ENCODE measurements around the gene SEC22A.

Gene SEC22A, protein sequence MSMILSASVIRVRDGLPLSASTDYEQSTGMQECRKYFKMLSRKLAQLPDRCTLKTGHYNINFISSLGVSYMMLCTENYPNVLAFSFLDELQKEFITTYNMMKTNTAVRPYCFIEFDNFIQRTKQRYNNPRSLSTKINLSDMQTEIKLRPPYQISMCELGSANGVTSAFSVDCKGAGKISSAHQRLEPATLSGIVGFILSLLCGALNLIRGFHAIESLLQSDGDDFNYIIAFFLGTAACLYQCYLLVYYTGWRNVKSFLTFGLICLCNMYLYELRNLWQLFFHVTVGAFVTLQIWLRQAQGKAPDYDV

DNA sequence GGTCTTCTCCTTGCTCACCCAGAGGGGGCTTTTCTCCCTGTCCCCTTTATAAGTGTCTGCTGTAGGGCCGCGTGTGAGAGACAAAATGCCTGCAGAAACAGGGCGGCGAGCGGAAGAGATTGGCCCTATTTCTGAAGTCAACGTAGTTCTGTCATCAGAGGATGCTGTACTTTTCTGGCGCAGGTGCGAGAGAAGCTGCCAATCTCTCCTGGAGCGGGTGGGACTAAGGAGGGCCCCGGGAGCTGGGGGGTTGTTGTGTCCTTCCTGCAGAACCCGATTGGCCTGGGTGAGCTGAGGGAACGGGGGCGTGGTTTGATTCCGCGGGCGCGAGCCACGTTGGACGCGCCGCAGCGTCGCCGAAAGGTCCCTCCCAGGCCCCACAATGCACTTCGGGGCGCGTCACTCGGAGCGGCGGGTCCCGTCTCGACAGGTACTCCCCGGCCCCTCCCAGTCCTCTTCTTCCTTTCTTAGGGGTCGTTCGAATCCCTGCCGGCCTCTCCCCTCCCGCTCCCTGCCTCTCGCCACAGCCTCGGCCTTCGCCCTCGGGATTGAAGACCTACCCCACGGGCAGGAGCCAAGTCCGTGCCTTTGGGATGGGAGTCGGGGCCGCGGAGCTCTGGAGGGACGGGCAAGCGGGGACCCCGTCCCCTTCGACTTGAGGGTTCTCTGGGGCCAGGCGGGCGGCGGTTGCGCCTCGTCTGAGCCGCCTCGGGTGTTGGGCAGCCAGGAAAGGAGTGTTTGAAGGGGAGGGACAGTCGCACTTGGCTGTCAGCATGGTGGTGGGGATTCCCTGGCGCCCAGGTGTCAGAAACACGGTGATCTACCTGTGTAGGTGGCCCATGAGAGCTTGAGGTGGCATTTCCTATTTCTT, at the start of gene SEC22A:
Gene SEC22A (plus strand): TSS at position 387 of the 871 bp plus-strand sequence. CDS start 7,275 bp downstream, outside the sequence.
- Histone ChIP-seq H3K4me3 (peak within 1 kb of the TSS; percentile 60 to 100 (median 89)), H3K27ac (peak within 1 kb of the TSS; percentile 38 to 98 (median 92))

DNA sequence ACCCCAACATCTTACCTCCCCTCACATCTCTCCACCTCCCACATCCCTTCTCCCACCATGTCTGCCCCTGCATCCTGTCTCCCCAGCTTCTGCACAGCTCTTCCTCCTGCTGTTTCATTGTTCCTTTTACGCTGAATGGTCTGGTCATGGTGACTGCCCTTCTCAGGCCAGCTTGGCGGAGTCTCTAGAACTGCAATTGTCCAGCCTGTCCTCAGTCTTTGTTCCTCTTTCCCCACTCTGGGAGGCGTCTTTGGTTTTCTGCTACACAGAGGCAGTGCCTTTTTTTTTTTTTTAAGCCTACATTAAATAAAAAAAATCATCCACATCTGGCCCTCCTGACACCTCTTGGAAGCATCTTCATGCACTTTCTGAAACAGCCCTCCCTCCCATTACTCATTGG, 49.1 kb upstream of the SEC22A start:
- Histone ChIP-seq H3K4me3 (no peak overlapping the region), H3K27ac (peak overlapping the region in 1 of 21 experiments; percentile 25)

DNA sequence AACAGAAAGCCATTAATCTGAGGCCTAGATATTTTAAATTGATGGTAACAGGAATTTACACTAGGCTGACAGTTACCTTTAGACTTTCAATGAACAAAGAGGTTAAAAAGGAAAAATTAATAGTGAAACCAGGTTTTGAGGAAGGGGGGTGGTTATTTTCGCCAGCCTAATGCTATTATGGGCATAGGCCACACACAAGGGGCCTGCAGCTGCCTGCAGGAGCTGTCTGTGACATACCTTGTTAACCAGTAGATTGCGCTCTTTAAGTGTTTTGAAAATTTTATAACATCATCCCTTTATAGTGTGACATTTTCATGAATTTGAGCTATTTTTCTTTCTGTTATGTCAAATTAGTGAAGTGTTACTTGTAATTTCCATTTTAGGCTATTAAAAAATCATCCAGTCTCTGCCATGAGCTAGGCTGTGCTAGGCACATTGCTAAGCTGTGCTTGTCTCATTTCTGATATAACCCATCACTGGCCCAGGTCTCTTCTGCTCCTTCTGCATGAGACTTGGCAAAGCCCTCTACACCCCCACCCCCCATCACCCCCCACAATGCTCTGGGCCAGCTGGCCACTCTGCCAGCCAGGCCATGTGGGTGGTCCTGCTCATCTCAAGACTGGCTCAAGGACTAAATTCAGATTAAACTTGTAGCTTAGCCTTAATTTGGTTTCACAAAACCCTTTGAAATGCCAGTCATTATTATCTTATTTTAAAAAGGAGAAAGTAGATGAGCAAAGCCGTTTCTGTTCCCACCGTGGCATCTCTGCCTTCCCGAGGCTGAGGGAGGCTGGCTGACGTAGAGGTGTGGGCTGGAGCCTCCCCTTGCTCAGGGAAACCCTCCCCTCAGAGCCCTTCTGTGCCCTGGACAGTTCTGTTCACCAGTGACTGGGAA, 48.4 kb upstream of the SEC22A start:
- Histone ChIP-seq H3K27ac (peak overlapping the region in 3 of 21 experiments; percentile 14 to 55 (median 44)), H3K4me3 (no peak overlapping the region)

DNA sequence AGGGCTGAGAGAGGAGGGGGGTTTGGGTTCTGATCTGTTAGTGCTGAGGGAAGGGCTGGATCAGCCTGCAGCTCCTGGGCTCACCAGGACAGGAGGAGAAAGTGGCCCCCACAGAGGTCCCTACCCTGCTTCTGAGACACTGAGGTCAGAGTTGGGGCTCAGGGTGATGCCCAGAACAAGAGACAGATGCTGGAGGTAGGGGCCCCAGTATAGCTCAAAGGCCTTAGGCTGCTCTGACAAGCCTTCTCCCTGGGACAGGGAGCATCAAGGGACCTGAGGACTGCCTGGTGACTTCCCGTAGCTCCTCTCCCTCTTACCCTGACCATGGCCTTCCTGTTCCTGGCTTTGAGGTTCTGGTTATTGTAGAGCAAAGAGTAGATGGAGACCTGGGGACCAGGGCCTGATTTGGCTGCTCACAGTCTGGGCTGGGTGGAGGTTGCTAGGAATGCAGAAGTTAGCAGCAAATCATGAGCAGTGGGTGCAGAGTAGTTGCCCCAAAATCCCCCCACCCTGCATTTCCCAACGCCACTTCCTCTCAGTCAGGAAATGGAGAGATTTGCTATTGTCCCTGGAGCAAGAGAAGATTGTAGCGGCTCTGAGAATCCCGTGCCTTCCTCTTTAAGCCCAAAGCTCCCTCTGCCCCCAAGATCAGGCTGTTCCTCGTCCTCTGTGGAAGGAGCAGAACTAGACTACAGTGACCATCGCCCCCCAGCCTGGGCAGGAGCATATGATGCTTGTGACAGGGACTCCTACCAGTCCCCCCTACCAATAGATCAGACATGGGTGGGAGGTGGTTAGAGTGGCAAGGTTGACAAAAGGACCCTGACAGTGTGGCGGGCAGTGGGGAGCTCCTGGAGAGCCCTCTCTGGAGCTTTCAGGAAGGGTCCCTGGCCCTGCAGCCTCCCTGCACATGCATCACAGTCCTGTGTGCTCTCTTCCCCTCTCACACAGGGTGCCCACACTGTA, 47.4 kb upstream of the SEC22A start:
- Histone ChIP-seq H3K4me3 (no peak overlapping the region), H3K27ac (peak overlapping the region in 3 of 21 experiments; percentile 14 to 55 (median 44))

DNA sequence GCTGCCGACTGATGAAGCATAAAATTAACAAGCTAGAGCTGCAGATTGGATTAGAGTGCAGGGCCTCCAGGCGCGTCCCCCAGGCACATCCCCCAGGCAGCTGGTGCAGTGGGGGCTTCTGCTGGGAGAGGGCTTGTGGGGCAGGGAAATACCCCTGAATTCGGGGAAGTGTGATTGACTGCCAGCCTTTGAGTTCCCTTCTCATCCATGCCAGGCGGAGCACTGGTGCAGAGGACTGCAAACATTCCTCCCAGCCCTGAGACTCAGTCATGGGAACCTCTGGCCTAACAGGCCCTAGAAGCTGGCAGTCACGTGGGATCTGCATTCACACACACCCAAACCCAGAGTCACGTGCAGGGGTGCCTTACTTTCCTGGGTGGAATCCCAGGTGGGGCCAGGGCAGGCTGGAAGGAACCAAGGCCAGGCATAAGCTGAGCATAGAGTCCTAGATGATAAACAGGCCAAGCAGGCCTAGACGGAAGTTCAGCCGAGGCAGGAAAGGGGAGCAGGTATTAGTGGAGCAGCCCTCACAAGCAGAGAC, 46.2 kb upstream of the SEC22A start:
- H3K4me3 ChIP-seq, result no peak overlapping the region
- no peak overlapping the region for H3K27ac ChIP-seq

DNA sequence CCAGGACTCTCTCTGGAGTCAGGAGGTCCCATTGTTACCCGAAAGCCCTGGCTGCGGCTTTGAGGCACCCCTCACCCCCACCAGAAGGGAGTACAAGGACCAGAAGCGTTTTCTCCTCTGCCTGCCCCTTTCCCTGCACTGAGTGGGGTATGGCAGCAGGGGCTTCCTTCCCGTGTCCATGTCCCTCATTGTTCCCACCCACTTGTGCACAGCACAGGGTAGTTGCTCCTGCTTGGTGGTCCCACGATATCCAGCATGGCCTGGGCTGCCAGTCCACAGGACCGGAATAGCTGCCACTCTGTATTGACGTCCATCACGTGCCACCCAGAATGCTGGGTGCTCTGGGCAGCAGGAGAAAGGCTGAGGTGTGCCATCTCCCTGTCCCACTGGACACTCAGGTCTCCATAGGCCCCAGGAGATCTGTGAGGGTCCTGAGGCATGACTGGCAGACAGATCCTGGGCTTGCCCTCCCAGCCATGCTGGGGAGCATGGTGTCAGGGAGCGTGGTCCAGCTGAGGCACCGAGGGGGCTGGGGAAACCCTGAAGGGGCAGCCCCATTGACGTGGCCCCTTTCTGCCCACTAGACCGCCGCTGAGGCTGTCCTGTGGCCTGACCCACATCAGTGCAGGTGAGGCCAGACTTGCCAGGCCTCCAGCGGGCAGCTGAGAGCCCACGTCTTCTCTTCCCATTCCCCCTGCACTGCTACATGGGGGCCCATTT, 45.3 kb upstream of the SEC22A start:
- H3K4me3 ChIP-seq, result no peak overlapping the region
- H3K27ac ChIP-seq, result no peak overlapping the region

DNA sequence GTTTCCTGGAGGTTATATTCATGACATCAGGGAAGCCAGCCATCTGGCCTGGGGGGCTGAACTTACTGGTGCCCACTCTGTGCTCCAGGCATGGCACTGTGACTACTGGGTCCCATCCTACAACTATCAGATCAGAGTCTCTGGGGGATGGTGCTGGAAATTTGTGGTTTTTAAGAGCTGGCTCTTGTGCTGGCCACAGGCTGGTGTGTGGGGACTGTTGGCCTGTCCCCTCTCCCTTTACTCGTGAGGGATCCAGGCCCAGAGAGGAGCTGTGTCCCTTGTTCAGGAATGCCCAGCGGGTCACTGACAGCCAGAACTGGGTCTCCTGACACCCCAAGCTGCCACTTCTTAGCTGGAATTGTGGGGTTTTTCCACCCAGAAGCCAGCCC, 44.5 kb upstream of the SEC22A start:
- H3K27ac ChIP-seq, result no peak overlapping the region
- no peak overlapping the region for H3K4me3 ChIP-seq

DNA sequence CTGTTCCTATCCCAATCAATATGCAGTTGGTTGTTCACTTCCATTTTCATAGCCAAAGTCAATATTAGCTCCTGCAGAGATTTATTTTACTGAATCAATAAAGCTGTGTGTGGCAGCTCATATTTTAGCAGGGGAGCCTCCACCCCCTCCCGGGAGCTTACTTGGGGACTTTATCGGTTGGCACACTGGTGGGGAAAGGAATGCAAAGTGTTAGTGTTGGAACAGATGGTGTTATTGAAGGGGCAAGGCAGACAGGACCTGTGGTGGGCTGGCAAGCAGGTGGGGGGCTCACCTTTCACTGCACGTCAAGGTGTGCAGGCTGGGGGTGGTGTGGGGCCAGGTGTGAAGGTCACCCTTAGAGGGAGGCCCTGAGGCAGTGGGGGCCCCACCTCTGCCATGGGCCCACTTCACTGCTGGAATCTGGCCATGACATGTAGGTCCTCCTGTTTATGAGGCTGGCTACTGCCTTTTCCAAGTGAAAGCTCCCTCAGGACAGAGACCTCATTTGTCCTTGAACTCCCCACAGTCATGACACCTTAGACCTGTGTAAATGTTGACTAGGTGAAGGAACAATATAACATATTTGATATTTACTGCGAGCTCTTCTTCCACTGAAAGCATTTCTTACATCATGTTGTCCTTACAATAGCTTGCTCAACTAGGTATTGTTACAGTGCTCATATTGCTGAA, 44.0 kb upstream of the SEC22A start:
- no peak overlapping the region for H3K27ac ChIP-seq
- H3K4me3 ChIP-seq, result no peak overlapping the region

DNA sequence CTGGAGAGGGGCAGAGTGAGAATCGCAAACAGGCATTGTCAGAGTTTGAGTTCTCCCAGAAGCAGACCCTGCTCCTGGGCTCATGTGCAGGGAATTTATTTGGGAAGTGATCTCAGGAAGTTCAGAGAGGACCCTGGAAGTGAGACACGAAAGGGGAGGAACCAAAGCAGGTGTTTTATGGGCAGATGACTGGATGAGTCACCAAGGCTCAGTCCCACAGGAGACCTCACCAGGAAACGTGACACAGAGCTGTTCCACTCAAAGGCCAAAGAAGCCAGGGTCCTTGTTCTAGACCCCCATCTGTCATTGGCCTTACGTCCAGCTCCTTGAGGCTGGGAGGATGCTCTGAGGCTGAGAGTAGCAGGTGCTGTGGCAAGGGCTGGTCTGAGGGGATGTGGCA, 43.4 kb upstream of the SEC22A start:
- Histone ChIP-seq H3K4me3 (no peak overlapping the region), H3K27ac (no peak overlapping the region)

DNA sequence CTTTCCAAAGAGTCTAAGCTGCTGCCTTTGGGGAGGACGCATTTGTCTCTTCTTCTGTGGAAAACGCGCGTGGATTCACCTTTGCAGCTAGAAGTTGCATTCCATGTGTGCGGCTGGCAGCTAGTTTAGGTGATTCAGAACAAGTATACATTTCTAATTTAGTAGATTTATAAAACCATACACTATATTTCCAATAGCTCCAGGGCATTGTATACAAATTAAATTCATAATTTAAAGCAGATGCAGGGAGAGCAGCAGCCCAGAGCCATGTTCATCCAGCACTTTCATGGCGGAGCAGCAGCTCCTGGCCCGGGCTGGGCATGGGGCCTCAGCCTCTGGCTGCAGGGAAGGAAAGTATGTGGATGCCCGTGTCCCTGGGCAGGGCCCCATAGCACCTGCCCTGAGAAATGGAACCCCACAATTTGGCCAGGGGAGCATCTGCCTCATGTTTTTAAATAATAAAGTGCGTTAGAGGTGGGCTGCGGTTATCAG, 42.8 kb upstream of the SEC22A start:
- no peak overlapping the region for H3K27ac ChIP-seq

DNA sequence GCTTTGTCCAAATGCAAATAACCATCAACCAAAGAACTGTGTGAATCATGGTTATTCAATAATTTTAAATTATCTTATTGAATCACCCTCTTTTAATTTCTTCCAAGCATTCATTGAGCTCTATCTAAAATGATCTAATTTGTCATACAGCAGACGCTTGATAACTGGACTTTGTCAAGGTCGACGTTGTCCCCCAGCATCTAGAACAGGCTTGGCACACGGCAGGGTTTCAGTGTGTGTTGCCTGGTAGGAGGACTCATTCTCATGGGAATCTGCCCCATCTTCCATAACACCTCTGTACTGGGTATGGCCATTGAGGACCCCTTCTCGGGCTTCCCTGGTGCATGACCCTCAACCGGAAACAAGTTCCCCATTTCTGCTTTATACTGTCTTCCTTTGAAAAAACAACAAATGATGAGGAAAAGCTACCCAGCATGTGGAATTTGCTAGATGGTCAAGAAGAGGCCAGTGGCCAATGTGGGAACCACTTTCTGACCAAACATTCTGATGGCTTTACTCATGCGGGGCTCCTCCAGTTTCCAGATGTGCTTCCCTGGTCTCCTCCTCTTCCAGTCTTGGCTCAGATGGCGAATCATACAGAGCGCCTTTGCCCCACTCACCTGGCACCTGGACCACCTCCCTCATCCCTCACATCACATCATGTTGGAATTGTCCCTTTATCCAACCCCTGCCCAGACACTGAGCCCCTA, 41.7 kb upstream of the SEC22A start:
- no peak overlapping the region for H3K27ac ChIP-seq

More for the DNA sequence above, 42.8 kb upstream of the SEC22A start:
- no peak overlapping the region for H3K4me3 ChIP-seq

DNA sequence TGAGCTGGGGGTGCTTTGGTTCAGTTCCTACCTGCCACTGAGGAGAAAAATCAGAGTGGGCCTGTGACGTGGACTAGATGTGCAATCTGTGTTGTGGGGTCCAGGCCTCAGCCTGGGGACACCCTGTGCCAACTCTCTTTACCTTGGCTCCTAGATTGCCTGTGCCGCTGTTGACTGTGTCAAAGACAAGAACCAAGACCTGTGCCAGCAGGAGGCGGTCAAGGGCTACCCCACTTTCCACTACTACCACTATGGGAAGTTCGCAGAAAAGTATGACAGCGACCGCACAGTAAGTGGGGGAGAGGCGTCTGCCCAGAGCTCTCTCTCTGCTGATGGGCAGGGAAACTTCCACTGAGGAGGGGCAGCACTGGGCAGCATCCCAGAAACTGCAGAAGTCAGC, 40.6 kb upstream of the SEC22A start:
- H3K27ac ChIP-seq, result no peak overlapping the region
- no peak overlapping the region for H3K4me3 ChIP-seq

More for the DNA sequence above, 41.7 kb upstream of the SEC22A start:
- H3K4me3 ChIP-seq, result no peak overlapping the region

DNA sequence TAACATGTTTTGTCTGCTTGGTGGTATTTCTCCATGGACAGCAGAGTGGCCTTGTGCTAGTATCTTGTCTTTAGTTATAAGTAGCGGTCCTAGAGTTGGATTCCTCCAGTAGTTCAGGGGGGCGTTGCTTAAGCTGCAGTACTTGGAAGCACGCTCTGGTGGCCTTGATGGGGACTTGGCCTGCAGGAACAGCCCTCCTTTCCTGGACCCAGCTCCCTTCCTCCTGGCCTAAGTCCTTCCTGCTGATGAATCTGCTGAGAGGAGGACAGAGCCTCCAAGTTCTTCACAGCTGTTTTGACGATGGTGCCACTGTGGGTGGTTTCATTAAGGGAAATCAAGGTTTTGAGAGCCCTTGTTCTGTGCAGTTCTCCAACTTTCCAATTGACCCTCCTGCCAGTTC, 38.6 kb upstream of the SEC22A start:
- no peak overlapping the region for H3K4me3 ChIP-seq
- no peak overlapping the region for H3K27ac ChIP-seq

DNA sequence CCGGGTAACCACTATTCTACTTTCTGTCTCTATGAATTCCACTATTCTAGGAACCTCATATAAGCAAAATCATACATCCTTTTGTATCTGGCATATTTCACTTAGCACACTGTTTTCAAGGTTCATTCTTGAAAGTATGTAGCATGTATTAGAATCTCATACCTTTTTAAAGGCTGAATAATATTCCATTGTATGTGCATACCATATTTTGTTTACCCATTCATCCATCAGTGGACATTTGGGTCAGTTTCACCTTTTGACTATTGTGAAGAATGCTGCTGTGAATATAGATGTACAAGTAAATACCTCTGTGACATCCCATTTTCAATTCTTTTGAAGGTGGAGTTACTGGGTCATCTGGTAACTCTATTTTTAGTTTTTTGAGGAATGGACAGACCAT, 36.6 kb upstream of the SEC22A start:
- Histone ChIP-seq H3K27ac (no peak overlapping the region), H3K4me3 (no peak overlapping the region)

DNA sequence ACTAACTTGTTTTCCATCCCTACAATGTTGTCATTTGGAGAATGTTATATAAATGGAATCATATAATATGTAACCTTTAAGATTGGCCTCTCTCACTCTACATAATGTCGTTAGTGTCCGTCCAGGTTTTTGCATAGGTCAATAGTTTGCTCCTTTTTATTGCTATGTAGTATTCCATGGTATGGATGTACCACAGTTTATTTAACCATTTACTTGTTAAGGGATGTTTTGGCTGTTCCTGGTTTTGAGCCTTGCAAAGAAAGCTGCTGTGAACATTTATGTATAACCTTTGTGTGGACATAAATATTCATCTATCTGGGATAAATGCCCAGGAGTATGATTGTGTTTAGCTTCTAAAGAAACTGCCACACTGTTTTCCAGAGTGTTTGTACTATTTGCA, 34.1 kb upstream of the SEC22A start:
- Histone ChIP-seq H3K4me3 (no peak overlapping the region), H3K27ac (no peak overlapping the region)

DNA sequence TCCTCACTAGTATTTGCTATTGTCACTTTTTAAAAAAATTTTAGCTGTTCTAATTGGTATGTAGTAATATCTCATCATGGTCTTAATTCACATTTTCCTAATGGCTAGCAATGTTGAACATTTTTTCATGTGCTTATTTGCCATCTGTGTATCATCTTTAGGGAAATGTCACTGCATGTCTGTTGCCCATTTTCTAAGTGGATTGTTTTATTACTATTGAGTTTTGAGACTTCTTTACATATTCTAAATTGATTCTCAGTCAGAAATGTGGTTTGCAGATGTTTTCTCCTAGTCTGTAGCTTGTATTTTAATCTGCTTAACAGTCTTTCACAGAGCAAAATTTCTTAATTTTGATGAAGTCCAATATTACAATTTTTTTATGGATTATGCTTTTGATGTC, 33.6 kb upstream of the SEC22A start:
- H3K4me3 ChIP-seq, result no peak overlapping the region
- H3K27ac ChIP-seq, result no peak overlapping the region

DNA sequence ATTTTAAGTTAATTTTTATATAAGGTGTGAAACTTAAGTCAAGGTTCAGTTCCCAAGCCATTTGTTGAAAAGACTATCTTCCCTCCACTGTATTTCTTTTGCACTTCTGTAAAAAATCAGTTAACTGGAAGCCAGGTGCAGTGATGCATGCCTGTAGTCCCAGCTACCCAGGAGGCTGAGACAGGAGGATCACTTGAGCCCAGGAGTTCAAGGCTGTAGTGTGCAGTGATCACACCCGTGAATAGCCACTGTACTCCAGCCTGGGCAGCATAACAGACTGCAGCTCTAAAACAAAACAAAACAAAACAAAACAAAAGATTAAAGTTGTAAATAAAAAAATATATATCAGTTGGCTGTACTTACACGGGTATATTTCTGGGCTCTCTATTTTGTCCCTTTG, 33.1 kb upstream of the SEC22A start:
- H3K27ac ChIP-seq, result no peak overlapping the region
- H3K4me3 ChIP-seq, result no peak overlapping the region

Measured in skin epidermis (tissue), 12 donors.